HG03469 (cell line): ENCODE data around the gene GABPA.
A peak's percentile ranks its signal among the peaks of the same experiment; 100 is the strongest.
"Not testable (repeated sequence)": the region's sequence is repeated elsewhere in the genome, so short reads cannot be mapped to it uniquely, and the experiment has no call there.

ENCODE experiments used
- ATAC-seq: cut with Tn5 transposase; IDR thresholded peaks from one replicate; pipeline ENCODE4 v1.9.1; 2021; ENCODE audit warnings: mild to moderate bottlenecking, moderate library complexity, moderate number of reproducible peaks; ENCODE audit not compliant: unreplicated experiment

The GABPA gene

GRCh38 chr21:25734904-25735645, at the start of gene GABPA, which contains the start of gene ATP5PF:
Gene GABPA (plus strand): TSS chr21:25734972. CDS start chr21:25741599, 6,627 bp downstream.
Gene ATP5PF (minus strand): TSS chr21:25734904. CDS start chr21:25729794, 5,110 bp downstream.
- ATAC-seq: peak; percentile 84

GRCh38 chr21:25687787-25688186, 47.0 kb upstream of the GABPA start:
- ATAC-seq: no peak

GRCh38 chr21:25688275-25689155, 46.3 kb upstream of the GABPA start:
- no peak for ATAC-seq

DNA sequence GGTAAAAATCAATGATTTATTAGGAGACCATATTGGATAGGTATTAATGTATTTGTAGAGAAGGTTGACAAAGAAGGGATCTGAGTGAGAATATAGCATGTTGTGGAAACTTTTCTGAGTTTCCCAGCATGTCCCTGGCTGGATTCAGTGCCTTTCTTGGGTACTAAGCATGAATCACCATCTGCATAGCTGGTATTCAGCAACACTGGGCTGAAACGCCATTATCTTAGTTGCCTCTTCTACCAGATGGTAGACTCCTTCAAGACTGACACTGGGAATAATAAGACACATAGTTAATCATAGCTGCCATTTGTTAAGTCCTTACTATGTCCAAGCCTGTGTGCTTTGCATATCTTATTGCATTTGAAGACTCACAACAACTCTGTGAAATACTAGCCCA, 45.5 kb upstream of the GABPA start:
- ATAC-seq: no peak

DNA sequence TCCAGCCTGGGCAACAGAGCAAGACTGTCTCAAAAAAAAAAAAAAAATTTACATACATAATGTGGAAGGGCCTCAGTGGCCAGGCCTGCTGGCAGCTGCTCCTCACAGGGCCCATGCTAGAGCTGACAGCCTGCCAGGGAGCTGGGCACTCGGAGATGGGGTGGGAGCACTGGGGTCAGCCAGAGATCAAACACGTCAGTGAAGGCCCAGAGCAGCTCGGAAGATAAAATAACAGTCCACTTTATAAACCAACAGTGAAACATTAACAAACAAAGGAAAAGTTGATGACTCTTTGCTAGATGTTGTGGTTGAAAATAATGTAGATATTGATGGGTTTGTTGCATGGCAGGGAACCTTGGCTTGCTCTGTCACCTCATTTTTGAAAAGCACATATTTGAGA, 42.8 kb upstream of the GABPA start:
- no peak for ATAC-seq

GRCh38 chr21:25695461-25695860, 39.3 kb upstream of the GABPA start:
- not testable (repeated sequence) for ATAC-seq

GRCh38 chr21:25700741-25701140, 34.0 kb upstream of the GABPA start:
- no peak for ATAC-seq

GRCh38 chr21:25701529-25701928, 33.2 kb upstream of the GABPA start:
- ATAC-seq: no peak

DNA sequence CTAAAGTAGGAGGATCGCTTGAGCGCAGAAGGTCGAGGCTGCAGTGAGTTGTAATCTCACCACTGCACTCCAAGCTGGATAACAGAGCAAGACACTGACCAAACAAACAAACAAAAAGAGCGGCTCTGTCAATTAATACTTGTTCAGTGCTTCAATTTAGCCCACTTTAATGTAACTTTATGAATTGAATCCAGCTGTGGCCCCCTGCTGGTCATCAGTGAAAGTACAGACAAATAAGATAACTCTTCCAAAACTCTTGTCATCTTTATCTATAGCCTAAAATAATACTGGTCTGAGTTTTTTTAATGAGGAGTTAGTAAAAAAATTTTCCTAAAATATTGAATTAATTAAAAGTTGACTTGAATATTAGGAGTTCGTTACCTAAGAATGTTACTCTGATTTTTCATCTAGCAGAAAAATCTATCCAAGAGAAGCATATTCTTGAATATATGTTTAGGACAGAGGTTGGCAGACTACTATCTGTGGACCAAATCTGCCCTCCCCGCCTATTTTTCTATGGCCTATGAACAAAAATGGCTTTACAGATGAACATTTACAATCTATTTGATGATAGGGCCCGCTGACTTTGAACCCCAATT, 26.2 kb upstream of the GABPA start:
- no peak for ATAC-seq

DNA sequence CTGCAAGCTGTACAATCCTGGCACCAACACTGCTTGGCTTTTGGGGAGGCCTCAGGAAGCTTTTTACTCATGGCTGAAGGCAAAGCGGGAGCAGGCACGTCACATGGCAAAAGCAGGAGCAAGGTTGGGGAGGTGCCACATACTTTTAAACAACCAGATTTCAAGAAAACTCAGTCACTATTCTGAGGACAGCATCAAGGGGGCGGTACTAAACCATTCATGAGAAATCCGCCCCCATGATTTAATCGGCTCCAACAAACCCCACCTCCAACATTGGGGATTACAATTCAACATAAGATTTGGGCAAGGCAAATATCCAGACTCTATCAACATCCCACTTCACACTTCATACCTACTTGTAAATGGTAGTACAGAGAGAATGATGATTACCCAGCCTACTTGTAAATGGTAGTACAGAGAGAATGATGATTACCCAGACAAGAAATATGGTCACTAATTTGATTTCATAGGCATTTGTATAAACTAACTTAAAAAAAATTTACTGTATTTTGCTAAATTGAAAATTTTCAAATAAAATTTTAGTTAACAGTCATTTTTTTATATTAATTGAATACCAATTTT, 25.0 kb upstream of the GABPA start:
- ATAC-seq: no peak

DNA sequence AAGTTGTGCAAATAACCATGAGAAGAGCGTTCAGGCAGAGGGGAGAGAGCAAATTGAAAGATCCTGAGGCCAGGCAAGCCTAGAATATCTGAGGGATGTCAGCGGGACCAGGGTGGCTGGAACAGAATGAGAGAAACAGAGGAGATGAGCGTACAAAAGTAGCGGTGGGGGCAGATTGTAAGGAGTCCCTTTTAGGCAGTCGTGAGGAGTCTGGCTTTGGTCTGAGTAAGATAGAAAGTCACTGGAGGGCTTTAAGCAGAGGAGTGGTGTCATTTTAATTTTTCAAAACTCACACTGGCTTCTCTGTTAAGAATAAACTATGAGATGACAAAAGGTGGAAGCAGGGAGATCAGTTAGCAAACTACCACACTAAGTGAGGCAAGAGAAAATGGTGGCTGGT, 24.2 kb upstream of the GABPA start:
- no peak for ATAC-seq

DNA sequence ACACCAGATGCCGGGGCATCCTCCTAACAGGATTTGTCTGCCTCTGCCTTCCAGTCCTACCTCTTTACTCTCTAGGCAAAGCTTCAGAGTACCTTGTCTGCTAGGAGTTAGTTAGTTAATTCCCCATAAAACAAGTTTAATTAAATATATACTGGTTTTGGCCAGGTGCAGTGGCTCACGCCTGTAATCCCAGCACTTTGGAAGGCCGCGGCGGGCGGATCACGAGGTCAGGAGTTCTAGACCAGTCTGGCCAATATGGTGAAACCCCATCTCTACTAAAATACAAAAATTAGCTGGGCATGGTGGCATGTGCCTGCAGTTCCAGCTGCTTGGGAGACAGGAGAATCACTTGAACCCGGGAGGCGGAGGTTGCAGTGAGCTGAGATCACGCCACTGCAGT, 20.7 kb upstream of the GABPA start:
- ATAC-seq: not testable (repeated sequence)

DNA sequence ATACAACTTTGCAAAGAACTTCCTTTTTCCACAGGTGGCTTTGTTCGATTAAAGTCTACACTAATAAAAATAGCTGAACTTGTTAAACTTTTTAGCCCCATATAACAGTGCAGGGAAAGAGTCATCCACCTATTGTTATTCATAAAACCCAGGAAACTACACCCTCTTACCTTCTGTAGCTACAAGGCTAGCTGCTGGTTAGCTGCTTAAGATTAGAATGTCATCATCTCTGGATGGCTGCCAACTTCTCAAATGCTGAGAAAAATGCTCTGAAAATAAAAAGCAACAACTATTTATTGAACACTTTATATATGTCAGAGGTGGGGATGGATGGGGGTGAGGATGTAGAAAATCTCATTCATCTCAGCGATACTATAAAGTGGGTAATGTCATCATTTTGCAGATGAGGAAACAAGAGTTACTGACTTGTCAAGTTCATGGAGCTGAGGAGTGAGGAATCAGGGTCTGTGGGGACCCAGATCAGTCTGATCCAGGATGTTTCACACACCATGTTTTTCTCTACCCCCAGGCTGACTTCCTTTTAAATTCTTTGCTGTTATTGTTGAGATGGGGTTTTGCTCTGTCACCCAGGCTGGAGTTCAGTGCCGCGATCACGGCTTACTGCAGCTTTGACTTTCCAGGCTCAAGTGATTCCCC, 17.2 kb upstream of the GABPA start:
- no peak for ATAC-seq

- no peak for ATAC-seq
Measured at GRCh38 chr21:25721987-25722386, 12.8 kb upstream of the GABPA start.

- no peak for ATAC-seq
Measured at GRCh38 chr21:25722631-25723030, 12.1 kb upstream of the GABPA start.

- no peak for ATAC-seq
Measured at GRCh38 chr21:25732091-25732760, 2.5 kb upstream of the GABPA start.

DNA sequence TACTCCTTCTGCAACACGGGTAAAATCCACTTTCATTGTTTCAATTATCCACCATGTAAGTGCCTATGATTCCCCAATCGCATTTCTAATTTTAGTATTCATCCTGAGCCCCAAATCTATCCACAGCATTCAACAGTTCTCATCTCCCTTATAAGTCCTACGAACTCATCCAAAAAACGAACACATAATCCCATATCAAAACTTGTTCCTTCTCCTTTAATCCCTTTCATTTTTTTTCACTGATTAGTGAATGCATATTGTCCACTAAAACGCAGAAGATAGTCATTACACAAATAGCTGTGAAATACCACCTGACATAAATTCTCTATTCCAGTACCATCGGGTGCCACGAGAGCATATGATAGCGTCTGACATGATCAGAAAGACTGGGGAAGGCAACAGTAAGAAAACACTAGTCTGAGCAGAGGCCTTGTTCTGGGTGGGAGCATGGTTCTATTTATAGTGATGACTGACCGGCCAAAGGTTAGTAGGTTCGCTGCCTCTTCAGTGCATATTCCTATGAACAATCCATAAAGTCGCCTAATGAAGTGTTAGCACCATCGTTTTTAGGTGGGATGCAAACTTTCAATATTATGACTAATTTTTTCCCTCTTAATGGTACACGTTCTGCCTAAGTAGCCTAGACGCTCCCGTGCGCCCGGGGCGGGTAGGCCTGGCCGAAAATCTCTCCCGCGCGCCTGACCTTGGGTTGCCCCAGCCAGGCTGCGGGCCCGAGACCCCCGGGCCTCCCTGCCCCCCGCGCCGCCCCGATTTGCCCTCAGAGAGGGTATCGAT, 716 bp upstream of the GABPA start:
- no peak for ATAC-seq

- no peak for ATAC-seq
Measured at GRCh38 chr21:25734654-25734903, 193 bp upstream of the GABPA start.
